C4-2B (cell line): Measurements from ENCODE around the gene RGP1.

ENCODE experiments used
- H3K27ac ChIP-seq: fragments of 450-650 bp; 2 replicates; pipeline ENCODE4 v1.5.1; 2017
- ZFX ChIP-seq: fragments of 450-650 bp; IDR thresholded peaks from 2 replicates; pipeline ENCODE4 v1.6.1; 2017
- TF ChIP-seq, protein P1 (sequence below): fragments of 450-650 bp; conservative IDR thresholded peaks from 2 replicates; pipeline ENCODE4 v1.5.1; 2017; ENCODE audit warnings: mild to moderate bottlenecking

RGP1 gene

DNA sequence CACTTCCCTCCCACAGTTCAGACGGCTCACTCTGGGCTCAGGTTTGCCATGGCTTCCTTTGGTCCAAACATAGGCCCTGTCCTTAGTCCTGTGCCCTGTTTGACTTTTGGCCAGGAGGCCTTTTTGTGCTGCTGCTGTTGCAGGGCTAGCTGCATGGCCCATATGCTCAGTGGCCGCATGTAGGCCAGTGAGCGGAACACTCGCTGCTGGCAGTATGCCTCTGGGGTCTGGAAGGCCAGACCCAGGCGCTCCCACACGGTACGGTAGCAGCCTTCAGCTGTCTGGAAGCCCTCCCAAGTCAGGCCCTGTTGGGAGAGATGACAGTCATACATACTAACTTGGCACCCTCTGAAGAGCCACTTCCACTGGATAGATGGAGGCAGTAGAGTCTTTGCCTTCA, 11.9 kb upstream of the RGP1 start:
- no peak overlapping the region for H3K27ac ChIP-seq
- TF ChIP-seq, protein P1, sequence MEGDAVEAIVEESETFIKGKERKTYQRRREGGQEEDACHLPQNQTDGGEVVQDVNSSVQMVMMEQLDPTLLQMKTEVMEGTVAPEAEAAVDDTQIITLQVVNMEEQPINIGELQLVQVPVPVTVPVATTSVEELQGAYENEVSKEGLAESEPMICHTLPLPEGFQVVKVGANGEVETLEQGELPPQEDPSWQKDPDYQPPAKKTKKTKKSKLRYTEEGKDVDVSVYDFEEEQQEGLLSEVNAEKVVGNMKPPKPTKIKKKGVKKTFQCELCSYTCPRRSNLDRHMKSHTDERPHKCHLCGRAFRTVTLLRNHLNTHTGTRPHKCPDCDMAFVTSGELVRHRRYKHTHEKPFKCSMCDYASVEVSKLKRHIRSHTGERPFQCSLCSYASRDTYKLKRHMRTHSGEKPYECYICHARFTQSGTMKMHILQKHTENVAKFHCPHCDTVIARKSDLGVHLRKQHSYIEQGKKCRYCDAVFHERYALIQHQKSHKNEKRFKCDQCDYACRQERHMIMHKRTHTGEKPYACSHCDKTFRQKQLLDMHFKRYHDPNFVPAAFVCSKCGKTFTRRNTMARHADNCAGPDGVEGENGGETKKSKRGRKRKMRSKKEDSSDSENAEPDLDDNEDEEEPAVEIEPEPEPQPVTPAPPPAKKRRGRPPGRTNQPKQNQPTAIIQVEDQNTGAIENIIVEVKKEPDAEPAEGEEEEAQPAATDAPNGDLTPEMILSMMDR: no peak
- no peak for TF ChIP-seq ZFX

DNA sequence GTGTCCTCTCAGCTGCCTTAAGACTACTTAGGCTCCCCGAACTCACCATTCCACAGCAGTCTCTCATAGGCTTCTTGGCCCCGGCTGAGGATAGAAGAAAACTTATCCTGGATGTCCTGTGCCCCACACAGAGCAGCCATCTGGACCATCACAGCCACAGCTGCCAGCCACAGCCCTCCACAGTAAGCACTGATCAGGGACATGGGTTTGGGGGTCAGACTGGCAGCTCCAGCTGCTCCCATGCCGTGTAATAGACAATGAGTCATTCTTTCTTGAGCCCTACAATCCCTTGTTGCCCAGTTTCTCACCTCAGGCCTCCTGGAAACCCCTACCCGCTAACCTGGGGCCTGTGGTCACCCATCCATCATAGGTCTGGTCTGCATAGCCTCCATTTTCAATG, 10.9 kb upstream of the RGP1 start:
- TF ChIP-seq ZFX: no peak
- TF ChIP-seq, protein P1: no peak
- no peak overlapping the region for H3K27ac ChIP-seq

DNA sequence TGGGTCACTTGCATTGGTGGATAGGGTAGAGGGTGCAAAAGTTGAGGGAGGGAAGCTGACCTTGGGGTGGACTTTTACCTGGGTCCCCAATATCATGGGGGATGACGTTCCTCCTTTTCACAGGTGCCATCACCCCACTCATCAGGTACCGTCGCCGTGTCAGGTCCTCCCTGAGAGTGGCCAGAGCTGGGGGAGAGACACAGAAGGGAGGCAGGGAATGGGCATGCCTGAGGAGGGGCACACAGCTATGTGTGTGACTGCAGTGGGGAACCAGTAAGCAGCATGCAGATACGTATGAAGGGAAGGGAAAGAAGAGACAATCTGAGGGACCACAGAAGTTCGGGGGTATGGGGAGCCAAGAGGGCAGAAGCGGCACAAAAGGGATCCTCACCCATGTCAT, 10.2 kb upstream of the RGP1 start:
- no peak for TF ChIP-seq ZFX
- TF ChIP-seq, protein P1: no peak
- H3K27ac ChIP-seq: no peak overlapping the region

DNA sequence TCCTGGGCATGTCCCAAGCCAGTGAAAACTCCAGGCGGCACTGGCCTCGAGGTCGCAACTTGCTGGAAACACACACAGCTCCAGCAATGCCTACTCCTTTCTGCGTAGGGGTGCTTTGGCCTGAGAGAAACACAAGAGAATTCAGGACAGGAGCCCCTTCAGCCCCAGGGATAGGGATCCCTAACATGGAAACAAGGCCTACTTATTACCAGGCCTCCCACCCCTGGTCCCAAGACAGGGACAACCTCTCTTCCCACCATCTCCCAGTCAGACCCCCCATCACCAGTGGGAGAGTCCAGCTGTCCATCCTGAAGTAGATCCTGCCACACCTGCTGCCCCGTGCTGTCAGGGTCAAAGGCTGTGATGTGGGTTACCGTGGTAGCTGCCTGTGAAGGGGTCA, 8.8 kb upstream of the RGP1 start:
- H3K27ac ChIP-seq: no peak overlapping the region
- no peak for TF ChIP-seq ZFX
- TF ChIP-seq, protein P1: no peak

DNA sequence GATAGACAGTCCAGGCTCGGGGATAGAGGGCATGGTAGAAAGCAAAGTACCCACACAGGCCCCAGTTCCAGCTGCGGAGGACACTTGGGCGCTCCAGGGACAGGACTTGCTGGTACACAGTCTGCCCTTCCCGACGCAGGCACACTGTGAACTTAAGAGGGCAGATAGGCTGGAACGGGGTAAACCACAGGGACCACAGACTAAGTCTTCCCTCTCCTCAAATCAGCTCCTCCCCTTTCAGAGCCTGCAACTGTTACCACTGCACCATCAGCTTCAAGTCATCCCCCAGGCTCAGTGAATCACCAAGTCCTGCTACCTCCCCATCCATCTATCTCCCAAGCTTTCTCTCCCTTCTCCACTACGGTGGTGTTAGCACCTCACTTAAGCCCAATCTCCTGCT, 7.3 kb upstream of the RGP1 start:
- no peak overlapping the region for H3K27ac ChIP-seq
- TF ChIP-seq, protein P1: no peak
- no peak for TF ChIP-seq ZFX

DNA sequence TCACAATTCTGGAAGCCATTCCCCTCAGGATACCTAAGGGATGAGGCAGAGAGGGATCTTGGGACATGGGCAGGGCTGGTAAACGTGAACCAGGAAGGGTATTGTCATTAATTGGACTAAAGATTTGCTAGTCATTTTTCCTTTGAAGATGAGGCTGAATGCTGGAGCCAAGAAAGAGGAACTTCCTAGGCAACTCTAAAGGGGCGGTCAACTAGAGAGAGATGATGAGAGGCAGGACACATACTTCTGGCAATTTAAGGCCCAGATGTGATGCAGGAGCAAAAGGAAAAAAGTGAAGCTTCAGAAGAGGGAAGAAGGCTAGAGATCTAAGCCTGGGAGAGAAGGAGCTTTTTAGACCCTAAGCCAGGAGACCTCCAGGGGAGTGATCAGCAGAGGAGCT, 5.6 kb upstream of the RGP1 start:
- TF ChIP-seq ZFX: no peak
- TF ChIP-seq, protein P1: no peak

DNA sequence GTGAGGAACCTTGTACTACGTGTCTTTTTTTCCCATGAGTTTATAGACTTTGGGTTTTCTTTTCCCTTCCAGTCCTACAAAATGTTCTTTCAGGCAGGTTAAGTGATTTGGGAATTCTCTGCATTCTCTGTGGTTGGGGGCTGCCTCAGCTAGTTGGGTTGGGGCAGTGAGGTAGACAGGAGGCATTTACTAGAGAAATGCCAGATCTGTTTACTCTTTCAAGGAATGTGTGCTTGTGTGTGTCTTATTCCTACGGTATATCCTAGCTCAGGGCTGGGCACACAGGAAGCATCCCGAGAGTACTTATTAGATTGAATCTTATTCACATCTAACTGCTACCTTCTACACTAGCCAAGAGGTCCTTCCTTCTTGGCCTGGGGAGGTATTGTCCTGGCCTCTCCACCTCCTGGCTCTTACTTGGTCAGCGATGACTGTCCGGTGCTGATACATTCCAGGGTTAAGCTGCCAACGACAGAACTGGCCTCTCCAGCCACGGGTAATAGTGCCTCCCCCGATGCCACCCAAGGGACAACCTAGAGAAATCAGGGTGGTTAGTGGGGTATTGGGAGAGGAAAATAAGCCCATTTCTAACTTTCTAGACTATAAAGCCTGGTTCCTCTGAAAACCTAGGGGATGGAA, 5.1 kb upstream of the RGP1 start:
- TF ChIP-seq, protein P1: no peak
- TF ChIP-seq ZFX: no peak
- no peak overlapping the region for H3K27ac ChIP-seq

More for the DNA sequence above, 5.6 kb upstream of the RGP1 start:
- H3K27ac ChIP-seq: no peak overlapping the region
